Effector CD4-positive, alpha-beta T cell (primary cell): ENCODE results near the gene OTOP2.
"Not testable (repeated sequence)": the region's sequence is repeated elsewhere in the genome, so short reads cannot be mapped to it uniquely, and the experiment has no call there.

Experiments used
- DNase-seq: peaks from one replicate; pipeline ENCODE4 v3.0.0-alpha.2; 2020

OTOP2 gene

DNA sequence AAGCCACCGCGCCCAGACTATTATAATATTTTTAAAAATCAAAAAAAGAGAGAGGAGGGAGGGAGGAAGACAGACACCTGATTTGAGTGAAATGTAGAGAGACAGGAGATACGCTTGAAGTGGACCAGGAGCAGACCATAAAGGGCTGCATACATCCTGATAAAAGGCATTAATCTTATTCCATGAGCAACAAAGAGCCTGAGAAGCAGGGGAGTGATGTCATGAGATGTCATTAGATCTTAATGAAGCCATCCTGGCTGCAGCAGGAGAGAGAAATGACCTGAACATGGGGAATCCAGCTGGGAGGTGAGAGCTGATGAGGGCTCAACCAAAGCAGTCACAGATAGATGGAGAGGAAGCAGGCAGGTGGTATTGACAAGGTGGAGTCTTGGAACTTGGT is 53.7 kb downstream of the OTOP2 start:
- DNase-seq = no peak

DNA sequence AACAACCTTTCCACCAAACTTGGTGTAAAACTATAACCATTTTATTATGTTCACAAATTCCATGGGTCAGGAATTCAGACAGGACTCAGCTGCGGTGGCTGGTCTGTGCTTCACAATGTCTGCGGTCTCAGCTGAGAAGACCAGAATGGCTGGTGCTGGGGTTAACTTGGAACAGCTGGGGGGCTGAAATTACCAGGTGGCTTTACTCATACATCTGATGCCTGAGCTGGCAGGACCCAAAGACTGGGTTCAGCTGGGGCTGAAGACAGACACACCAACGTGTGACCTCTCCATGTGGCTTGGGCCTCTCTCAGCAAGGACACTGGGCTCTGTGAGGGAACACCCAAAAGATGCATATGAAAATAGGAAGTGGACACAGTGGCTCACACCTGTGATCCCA is 54.2 kb downstream of the OTOP2 start:
- DNase-seq = no peak

DNA sequence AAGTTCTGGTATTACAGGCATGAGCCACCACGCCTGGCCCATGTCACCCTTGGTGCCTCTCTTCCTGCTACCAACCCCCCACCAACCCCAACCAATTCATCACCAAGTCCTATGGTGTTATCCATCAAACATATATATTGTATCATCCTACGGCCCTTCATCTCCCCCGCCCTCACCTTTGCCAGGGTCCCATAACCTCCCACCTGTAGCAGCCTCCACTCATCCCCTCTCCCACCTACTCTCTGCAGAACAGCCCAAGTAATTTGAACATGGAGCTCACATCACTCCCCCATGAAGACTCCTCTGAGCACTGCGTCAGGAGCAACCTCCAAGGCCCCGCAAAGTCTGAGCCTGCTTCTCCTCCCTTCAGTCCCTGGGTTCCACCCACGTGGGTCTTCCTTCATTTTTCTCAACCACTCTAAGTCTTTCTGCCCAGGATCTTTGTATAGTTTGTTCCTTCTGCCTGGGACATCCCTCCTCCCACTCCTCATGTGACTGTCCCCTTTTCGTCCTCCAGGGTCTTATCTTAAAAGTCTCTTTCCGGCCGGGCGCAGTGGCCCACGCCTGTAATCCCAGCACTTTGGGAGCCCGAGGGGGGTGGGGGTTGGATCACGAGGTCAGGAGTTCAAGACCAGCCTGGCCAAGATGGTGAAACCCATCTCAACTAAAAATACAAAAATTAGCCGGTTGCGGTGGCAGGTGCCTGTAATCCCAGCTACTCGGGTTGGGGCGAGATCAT is 55.5 kb downstream of the OTOP2 start:
- no peak for DNase-seq

DNA sequence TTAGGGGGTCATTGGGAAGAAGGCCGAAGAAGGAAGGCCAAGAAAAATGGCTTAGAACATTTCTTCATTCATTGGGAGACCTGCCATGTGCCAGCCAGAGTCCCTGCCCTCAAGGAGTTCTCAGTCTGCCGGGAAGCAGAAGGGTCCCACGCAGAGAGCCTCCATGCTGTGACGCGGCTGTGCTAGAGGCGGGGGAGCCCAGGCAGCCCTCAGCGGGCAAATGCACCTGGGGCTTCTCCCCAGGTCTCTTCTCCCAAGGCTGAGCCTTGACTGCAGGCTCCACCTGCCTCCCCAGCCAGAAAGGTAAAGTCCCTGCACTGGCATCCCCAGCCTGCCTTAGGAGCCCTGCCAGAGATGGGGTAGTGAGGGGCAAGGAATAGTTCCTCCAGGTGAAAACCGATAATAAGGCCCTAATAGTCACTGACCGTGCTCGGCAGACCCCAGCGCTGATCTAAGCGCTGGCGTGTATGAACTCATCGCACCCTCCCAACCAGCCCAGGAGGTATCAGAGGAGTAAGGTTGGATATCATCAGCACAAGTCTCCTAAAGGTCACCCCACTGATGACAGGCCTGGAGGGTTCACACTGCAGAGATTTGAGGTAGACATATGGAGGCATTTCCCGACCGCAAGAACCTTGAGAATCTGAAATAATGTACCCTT is 57.4 kb downstream of the OTOP2 start:
- no peak for DNase-seq

DNA sequence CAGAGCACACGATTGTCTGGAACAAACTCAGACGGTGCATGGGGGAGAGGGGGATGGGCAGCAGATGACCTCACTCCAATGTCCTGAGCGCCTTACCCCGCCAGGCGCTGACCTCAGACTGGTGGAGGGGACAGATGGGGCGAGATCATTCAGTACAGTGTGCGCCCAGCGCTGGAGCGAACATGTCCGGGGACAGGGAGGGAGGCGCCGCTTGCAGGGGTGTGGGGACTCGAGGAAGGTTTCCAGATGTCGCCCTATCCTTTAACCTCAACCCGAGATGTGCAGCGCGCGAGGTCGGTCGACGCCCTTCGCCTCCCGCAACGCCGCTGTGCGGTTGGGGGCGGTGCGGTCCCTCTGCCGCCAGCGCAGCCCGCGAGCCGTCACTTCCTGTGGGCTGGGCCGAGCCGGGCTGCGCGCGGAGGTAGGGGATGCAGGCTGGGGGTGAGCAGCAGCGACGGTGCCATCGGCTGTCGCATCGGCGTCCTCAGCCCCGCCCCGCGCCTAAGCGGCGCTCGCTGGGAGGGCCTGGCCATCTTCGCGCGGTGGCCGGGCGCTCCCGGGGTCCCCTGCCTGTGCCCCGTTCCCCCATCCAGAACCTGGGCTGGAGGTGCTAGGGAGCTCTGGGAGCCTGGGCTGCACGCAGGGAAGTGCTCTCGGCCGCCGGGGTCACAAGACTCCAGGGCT is 58.0 kb downstream of the OTOP2 start:
- peak; percentile 78 for DNase-seq

DNA sequence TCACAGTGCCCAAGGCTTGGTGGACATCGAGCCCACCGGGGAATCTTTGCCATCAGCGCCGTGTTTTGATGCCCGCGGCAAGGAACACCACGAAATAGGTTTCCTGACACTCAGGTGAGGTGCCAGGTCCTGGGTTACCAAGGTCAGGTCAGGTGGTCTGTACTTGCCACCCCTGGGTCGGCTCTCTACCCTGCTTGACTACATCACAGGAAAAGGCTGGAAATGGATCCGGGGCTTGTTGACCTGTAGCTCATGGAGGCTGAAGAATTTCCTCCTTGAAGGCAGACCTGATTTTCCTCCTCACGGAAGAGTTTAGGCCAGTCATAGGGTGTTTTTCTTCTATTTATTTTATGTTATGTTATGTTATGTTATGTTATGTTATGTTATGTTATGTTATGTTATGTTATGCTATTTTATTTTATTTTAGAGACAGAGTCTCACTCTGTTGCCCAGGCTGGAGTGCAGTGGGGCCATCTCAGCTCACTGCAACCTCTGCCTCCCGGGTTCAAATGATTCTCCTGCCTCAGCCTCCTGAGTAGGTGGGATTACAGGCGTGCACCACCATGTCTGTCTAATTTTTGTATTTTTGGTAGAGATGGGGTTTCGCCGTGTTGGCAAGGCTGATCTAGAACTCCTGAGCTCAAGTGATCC is 58.7 kb downstream of the OTOP2 start:
- DNase-seq = not testable (repeated sequence)
